KG1 (cell line): ENCODE results near the gene BIK.
"Not testable (repeated sequence)": the region's sequence is repeated elsewhere in the genome, so short reads cannot be mapped to it uniquely, and the experiment has no call there.

Source experiments
- DNase-seq: peaks from one replicate; lab custom pipeline; 2025; lab: John Stamatoyannopoulos, UW

Gene BIK

GRCh38 chr22:43104950-43105349 is 5.6 kb upstream of the BIK start:
- DNase-seq = not testable (repeated sequence)

- DNase-seq = no peak
These were observed 4.2 kb upstream of the BIK start for GRCh38 chr22:43106302-43106701.

- DNase-seq = no peak
These were observed 1.0 kb upstream of the BIK start for GRCh38 chr22:43109511-43109910.

DNA sequence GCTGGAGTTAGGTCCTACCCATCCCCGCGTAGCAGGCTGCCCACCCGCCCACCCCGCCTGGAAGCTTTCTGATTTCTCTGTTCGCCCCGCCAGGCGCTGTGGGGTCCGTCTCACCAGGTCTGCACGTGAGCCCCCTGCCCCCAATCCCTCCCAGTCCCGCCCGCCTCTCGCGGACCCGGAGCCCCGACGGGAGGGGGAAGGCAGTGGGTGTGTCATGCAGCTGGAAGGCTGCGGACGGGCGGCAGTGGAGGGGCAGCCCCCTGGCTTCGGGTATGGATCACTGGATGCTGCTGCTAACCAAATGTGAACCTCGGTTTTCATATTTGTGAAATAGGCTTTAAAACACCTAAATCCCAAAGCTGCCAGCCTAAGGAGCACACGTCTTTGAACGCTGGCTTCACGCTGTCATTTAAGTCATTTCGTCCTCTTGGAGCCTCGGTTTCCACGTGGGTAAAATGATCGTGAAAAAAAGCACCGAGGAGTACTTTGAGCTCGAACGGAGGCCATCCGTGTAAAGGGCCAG is 568 bp upstream of the BIK start:
- DNase-seq = no peak

GRCh38 chr22:43110927-43111623 is 525 bp downstream of the BIK start:
- DNase-seq = no peak

GRCh38 chr22:43113526-43114251 is 3.1 kb downstream of the BIK start:
- no peak for DNase-seq

DNA sequence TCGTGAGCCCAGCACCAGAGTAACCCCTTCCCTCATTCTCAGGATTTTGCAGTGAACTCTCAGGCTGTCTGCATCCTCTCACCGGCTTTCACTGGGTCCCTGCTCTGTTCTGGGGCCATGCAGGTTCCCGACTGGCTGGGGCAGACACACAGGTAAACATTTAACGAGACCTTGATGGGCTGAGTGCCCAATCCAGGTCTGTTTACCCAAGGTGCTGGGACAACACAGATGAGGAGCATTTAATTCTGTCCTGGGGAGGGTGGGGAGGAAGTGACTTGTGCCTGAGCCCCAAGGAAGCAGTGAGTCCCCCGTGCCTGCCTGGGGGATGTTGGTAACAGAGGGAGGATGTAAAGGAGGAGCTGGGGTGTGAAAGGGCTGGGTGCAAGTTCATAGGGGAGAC is 4.4 kb downstream of the BIK start:
- no peak for DNase-seq

DNA sequence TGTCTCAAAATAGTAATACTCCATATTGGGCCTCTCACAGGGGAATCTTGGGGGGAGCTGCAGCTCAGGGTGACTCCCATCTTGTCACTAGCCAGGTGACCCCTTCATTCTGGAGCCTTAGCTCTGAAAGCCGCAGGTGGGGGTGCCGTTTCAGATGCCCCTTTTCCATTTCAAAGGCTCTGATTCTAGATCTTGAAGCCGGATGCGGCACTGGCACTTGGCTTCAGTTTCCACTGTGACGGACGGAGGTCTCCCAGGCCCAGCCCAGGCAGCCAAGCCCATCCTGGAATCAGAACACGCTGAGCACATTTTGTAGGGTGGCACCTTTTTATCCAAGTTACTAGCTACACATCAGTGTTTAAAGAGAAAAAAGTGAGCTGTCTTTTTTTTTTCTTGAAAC is 6.4 kb downstream of the BIK start:
- no peak for DNase-seq

DNA sequence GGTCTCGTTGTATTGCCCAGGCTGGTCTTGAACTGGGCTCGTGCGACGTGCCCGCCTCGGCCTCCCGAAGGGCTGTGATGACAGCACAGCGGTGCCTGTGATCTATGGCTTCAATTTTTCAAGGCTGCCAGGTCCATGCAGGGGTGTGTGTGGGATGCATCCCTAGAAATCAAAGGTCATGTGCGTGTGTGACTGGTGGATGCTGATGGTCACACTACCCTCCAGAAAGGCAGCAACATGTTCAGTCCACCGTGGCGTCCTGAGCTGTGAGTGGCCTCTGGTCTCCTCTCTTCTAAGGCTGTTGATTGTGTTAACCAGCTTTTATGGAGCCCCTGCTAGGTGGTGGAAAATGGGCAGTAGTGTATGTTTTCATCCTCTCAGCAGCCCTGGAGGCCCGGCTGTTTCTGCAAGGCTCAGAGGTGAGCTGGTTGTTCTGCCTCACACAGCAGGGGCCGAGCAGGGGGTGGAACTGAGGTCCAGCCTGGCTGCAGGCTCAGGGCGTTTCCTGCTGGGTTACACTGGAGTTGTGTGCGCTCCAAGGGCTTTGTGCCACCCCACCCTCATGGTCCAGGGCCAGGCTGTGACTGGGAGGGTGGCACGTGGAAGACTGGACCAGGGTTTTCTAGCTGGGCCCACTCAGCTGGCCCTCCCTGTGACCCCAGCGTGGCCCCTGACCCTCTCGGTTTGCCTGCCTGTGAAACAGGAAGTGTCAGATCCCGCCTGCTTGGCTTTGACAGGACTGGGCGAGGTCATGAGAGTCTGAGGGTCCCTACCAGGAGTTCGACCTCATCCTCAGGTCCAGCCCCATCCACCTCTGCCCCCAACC is 7.7 kb downstream of the BIK start:
- no peak for DNase-seq

GRCh38 chr22:43118953-43119458 is 8.5 kb downstream of the BIK start:
- DNase-seq = no peak

GRCh38 chr22:43126501-43127165 is 16.1 kb downstream of the BIK start:
- DNase-seq = no peak

- no peak for DNase-seq
These were observed 16.8 kb downstream of the BIK start for GRCh38 chr22:43127166-43127908.

DNA sequence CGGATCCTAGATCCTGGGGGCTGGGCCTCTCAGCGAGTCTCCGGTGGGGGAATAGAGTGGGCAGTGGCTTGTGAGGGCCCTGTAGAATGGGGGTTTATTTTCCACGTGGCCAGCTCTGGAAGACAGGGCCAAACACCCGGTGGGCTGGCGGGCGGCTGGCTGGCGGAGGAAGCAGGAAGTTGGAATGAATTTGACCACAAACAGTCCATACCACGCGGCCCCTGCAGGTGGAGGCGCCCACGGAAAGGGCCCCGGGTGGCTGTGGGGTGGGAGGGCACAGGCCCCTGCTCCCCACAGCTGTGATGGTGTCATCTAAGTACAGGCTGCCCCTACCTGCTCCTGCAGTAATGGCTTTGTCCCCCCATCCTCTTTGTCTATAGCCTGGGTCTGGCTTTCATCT is 17.6 kb downstream of the BIK start:
- no peak for DNase-seq

GRCh38 chr22:43128928-43129424 is 18.4 kb downstream of the BIK start:
- no peak for DNase-seq

- DNase-seq = no peak
These were observed 19.2 kb downstream of the BIK start for GRCh38 chr22:43129426-43130425.

GRCh38 chr22:43131773-43132501 is 21.4 kb downstream of the BIK start:
- DNase-seq = no peak

DNA sequence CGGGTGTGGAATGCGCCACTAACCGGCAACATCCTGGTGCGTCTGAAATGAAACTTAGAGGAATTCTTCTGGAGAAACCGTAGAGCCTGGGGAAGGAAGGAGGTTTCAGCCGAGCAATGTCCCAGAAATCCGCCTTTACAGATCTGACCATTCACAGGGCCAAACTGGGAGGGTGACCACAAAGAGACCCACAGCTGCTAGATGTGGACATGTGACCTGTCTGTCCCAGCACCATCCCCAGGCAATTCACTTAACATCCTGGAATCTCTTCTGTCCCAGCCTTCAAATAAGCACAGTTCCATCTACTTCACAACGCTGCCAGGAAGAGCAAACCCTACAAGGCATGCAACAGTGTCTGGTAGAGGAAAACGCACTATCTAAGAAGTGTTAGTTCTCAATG is 22.9 kb downstream of the BIK start:
- no peak for DNase-seq

GRCh38 chr22:43134553-43134952 is 24.0 kb downstream of the BIK start:
- DNase-seq = no peak

GRCh38 chr22:43135565-43135964 is 25.0 kb downstream of the BIK start:
- no peak for DNase-seq
